DOHH2 (cell line): ENCODE measurements around the gene CDK14.

ENCODE experiments used
- CTCF ChIP-seq: fragments of 200-600 bp; sonication (generic); IDR thresholded peaks from one replicate; pipeline ENCODE4 v1.5.1; 2014; ENCODE audit warnings: antibody characterized with exemption, mild to moderate bottlenecking, low read depth, low read length; ENCODE audit not compliant: poor library complexity, severe bottlenecking
- EZH2phosphoT487 ChIP-seq: fragments of 200-600 bp; sonication (generic); IDR thresholded peaks from 2 replicates; pipeline ENCODE4 v1.6.1; 2017; ENCODE audit warnings: borderline replicate concordance, mild to moderate bottlenecking, antibody characterized with exemption, low read length, moderate library complexity, mixed read lengths

- TF ChIP-seq CTCF (no peak), EZH2phosphoT487 (no peak)
Measured at GRCh38 chr7:90894122-90894521, 298.0 kb downstream of the CDK14 start.
